Stimulated activated CD4-positive, alpha-beta T cell treated with anti-CD3 and anti-CD28 coated beads, TNF-alpha, amount 100 ng/mL, for 48 hours (primary cell): Measurements from ENCODE around the gene ARID3B.

Source experiments
- DNase-seq, 3 donors: peaks; one replicate each; pipeline ENCODE4 v3.0.0-alpha.2; 2020; ENCODE audit warnings: low read depth in 3 of 3

The ARID3B gene

GRCh38 chr15:74642734-74643664 lies 102.0 kb downstream of the ARID3B start:
- no peak for DNase-seq

DNA sequence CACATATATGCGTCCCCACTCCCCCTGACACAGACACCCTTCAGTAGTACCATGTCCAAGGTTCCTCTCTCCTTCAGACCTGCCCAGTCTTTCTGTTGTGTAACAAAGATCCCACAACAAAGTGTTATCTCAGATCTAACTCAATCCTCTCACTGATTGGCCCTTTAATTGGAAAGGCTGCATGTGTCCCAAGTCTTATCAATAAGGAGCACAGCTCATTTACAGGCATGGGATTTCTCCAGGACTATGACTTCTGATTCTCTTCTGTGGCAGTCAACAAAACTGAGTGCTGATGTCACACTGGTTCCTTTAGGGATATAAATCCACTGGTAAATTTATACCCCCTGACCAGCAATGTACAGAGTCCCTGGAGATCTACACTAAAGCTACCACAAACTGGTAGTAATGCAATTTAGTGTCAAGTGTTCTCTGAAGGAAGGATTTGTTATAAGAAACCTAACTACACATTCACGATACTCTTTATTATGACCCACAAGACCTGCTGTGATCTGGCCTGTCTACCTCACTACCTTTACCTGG lies 102.7 kb downstream of the ARID3B start:
- DNase-seq, result no peak

GRCh38 chr15:74646480-74646879 lies 105.5 kb downstream of the ARID3B start:
- DNase-seq, result no peak
